GM18867 (cell line): ENCODE measurements around the gene PLAC9.

ENCODE experiments used
- ATAC-seq: cut with Tn5 transposase; IDR thresholded peaks from one replicate; pipeline ENCODE4 v1.9.1; 2021; ENCODE audit warnings: mild to moderate bottlenecking, moderate library complexity; ENCODE audit not compliant: unreplicated experiment

PLAC9 gene

GRCh38 chr10:80177781-80178636 is 45.5 kb downstream of the PLAC9 start:
- ATAC-seq, result no peak

- ATAC-seq, result no peak
These were observed 50.5 kb downstream of the PLAC9 start for GRCh38 chr10:80182986-80183385.

GRCh38 chr10:80183436-80183835 is 50.9 kb downstream of the PLAC9 start:
- ATAC-seq, result no peak

GRCh38 chr10:80184291-80184690 is 51.8 kb downstream of the PLAC9 start:
- ATAC-seq, result no peak

GRCh38 chr10:80185578-80186299 is 53.2 kb downstream of the PLAC9 start:
- ATAC-seq, result no peak

- ATAC-seq, result no peak
These were observed 54.0 kb downstream of the PLAC9 start for GRCh38 chr10:80186364-80187012.

- ATAC-seq, result no peak
These were observed 54.5 kb downstream of the PLAC9 start for GRCh38 chr10:80187060-80187459.

GRCh38 chr10:80187465-80188409 is 55.2 kb downstream of the PLAC9 start:
- peak; percentile 88 for ATAC-seq

- ATAC-seq, result no peak
These were observed 56.2 kb downstream of the PLAC9 start for GRCh38 chr10:80188713-80189112.

GRCh38 chr10:80191589-80192270 is 59.2 kb downstream of the PLAC9 start:
- no peak for ATAC-seq

- no peak for ATAC-seq
These were observed 60.0 kb downstream of the PLAC9 start for GRCh38 chr10:80192553-80192952.

GRCh38 chr10:80194373-80195045 is 62.0 kb downstream of the PLAC9 start:
- ATAC-seq, result no peak
